Sigmoid colon (tissue), 4 donors: ENCODE measurements around the gene LCN1.

Source experiments
- EP300 ChIP-seq, 4 donors: sonication (generic); formaldehyde crosslinking; IDR thresholded peaks; one replicate each; pipeline ENCODE4 v1.6.1; 2017; ENCODE audit warnings: antibody characterized with exemption in 4 of 4
- POLR2A ChIP-seq, 2 donors: fragments of 450-650 bp; IDR thresholded peaks; one replicate each; pipeline ENCODE4 v1.6.1; 2016; ENCODE audit warnings: antibody characterized with exemption in 2 of 2, mild to moderate bottlenecking in 2 of 2, moderate library complexity in 2 of 2
- POLR2AphosphoS5 ChIP-seq, 4 donors: sonication (generic); formaldehyde crosslinking; IDR thresholded peaks; one replicate each; pipeline ENCODE4 v1.6.1; 2017; ENCODE audit warnings: antibody characterized with exemption in 4 of 4
- TF ChIP-seq, protein P1 (sequence below), 4 experiments: fragments of 450-650 bp in 3 of 4; fragments of 200-600 bp in 1 of 4; IDR thresholded peaks; one replicate each; pipeline ENCODE4 v1.5.1; 2016 to 2019; ENCODE audit warnings: antibody characterized with exemption in 4 of 4, mild to moderate bottlenecking in 3 of 4, moderate library complexity in 2 of 4

- TF ChIP-seq, protein P1, sequence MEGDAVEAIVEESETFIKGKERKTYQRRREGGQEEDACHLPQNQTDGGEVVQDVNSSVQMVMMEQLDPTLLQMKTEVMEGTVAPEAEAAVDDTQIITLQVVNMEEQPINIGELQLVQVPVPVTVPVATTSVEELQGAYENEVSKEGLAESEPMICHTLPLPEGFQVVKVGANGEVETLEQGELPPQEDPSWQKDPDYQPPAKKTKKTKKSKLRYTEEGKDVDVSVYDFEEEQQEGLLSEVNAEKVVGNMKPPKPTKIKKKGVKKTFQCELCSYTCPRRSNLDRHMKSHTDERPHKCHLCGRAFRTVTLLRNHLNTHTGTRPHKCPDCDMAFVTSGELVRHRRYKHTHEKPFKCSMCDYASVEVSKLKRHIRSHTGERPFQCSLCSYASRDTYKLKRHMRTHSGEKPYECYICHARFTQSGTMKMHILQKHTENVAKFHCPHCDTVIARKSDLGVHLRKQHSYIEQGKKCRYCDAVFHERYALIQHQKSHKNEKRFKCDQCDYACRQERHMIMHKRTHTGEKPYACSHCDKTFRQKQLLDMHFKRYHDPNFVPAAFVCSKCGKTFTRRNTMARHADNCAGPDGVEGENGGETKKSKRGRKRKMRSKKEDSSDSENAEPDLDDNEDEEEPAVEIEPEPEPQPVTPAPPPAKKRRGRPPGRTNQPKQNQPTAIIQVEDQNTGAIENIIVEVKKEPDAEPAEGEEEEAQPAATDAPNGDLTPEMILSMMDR (IDR thresholded peaks at IDR 0.05): no peak
- TF ChIP-seq POLR2A (IDR thresholded peaks at IDR 0.05) (no peak), POLR2AphosphoS5 (IDR thresholded peaks at IDR 0.05) (no peak), EP300 (IDR thresholded peaks at IDR 0.05) (no peak)
These were observed 30.9 kb downstream of the LCN1 start for GRCh38 chr9:135552021-135552697.
